Measurements from ENCODE around the gene SQOR. TPM values are rescaled to one million over a fixed set of nuclear protein-coding genes. Genes with fewer than 3 reads are reported as not detected.

Gene SQOR
- total RNA-seq, 1 experiment from 2014 or later: 15.0 TPM

GRCh38 chr15:45650889-45651525, 16.2 kb downstream of the SQOR start:
- in situ Hi-C loops (cut with HindIII; ENCODE audit: low pct_unique_long_range_greater_than_20kb, low sequenced_read_pairs): no loop called here
- DNase-seq (ENCODE audit: low read depth, low spot score): no peak

GRCh38 chr15:45653702-45654424, 19.0 kb downstream of the SQOR start:
- in situ Hi-C loops (cut with HindIII; ENCODE audit: low pct_unique_long_range_greater_than_20kb, low sequenced_read_pairs): no loop called here
- no peak for DNase-seq (ENCODE audit: low read depth, low spot score)

GRCh38 chr15:45654749-45655148, 19.9 kb downstream of the SQOR start:
- DNase-seq (ENCODE audit: low read depth, low spot score): no peak
- in situ Hi-C loops (cut with HindIII; ENCODE audit: low pct_unique_long_range_greater_than_20kb, low sequenced_read_pairs): no loop called here

GRCh38 chr15:45657254-45657653, 22.4 kb downstream of the SQOR start:
- in situ Hi-C loops (cut with HindIII; ENCODE audit: low pct_unique_long_range_greater_than_20kb, low sequenced_read_pairs): no loop called here
- no peak for DNase-seq (ENCODE audit: low read depth, low spot score)

GRCh38 chr15:45657764-45658545, 23.1 kb downstream of the SQOR start:
- in situ Hi-C loops (cut with HindIII; ENCODE audit: low pct_unique_long_range_greater_than_20kb, low sequenced_read_pairs): no loop called here

GRCh38 chr15:45660231-45660979, 25.6 kb downstream of the SQOR start:
- DNase-seq (ENCODE audit: low read depth, low spot score): peak; percentile 73
- in situ Hi-C loops (cut with HindIII; ENCODE audit: low pct_unique_long_range_greater_than_20kb, low sequenced_read_pairs): no loop called here

More at GRCh38 chr15:45657764-45658545, 23.1 kb downstream of the SQOR start:
- no peak for DNase-seq (ENCODE audit: low read depth, low spot score)

GRCh38 chr15:45662375-45662774, 27.5 kb downstream of the SQOR start:
- in situ Hi-C loops (cut with HindIII; ENCODE audit: low pct_unique_long_range_greater_than_20kb, low sequenced_read_pairs): no loop called here
- no peak for DNase-seq (ENCODE audit: low read depth, low spot score)

- in situ Hi-C loops (cut with HindIII; ENCODE audit: low pct_unique_long_range_greater_than_20kb, low sequenced_read_pairs): no loop called here
- peak; percentile 20 for DNase-seq (ENCODE audit: low read depth, low spot score)
These were observed 29.6 kb downstream of the SQOR start for GRCh38 chr15:45664451-45664850.

- in situ Hi-C loops (cut with HindIII; ENCODE audit: low pct_unique_long_range_greater_than_20kb, low sequenced_read_pairs): no loop called here
- DNase-seq (ENCODE audit: low read depth, low spot score): no peak
These were observed 30.4 kb downstream of the SQOR start for GRCh38 chr15:45665261-45665660.

GRCh38 chr15:45666119-45666875, 31.5 kb downstream of the SQOR start:
- in situ Hi-C loops (cut with HindIII; ENCODE audit: low pct_unique_long_range_greater_than_20kb, low sequenced_read_pairs): no loop called here

GRCh38 chr15:45667002-45667401, 32.2 kb downstream of the SQOR start:
- in situ Hi-C loops (cut with HindIII; ENCODE audit: low pct_unique_long_range_greater_than_20kb, low sequenced_read_pairs): no loop called here
- no peak for DNase-seq (ENCODE audit: low read depth, low spot score)

More at GRCh38 chr15:45666119-45666875, 31.5 kb downstream of the SQOR start:
- no peak for DNase-seq (ENCODE audit: low read depth, low spot score)

- no peak for DNase-seq (ENCODE audit: low read depth, low spot score)
- in situ Hi-C loops (cut with HindIII; ENCODE audit: low pct_unique_long_range_greater_than_20kb, low sequenced_read_pairs): no loop called here
These were observed 33.6 kb downstream of the SQOR start for GRCh38 chr15:45668386-45668785.

- in situ Hi-C loops (cut with HindIII; ENCODE audit: low pct_unique_long_range_greater_than_20kb, low sequenced_read_pairs): no loop called here
- DNase-seq (ENCODE audit: low read depth, low spot score): no peak
These were observed 34.6 kb downstream of the SQOR start for GRCh38 chr15:45669422-45669821.

GRCh38 chr15:45670091-45670490, 35.3 kb downstream of the SQOR start:
- in situ Hi-C loops (cut with HindIII; ENCODE audit: low pct_unique_long_range_greater_than_20kb, low sequenced_read_pairs): no loop called here
- no peak for DNase-seq (ENCODE audit: low read depth, low spot score)

- no peak for DNase-seq (ENCODE audit: low read depth, low spot score)
- in situ Hi-C loops (cut with HindIII; ENCODE audit: low pct_unique_long_range_greater_than_20kb, low sequenced_read_pairs): no loop called here
These were observed 35.7 kb downstream of the SQOR start for GRCh38 chr15:45670511-45670910.

- no peak for DNase-seq (ENCODE audit: low read depth, low spot score)
- in situ Hi-C loops (cut with HindIII; ENCODE audit: low pct_unique_long_range_greater_than_20kb, low sequenced_read_pairs): no loop called here
These were observed 39.8 kb downstream of the SQOR start for GRCh38 chr15:45674677-45675076.

- in situ Hi-C loops (cut with HindIII; ENCODE audit: low pct_unique_long_range_greater_than_20kb, low sequenced_read_pairs): no loop called here
- DNase-seq (ENCODE audit: low read depth, low spot score): no peak
These were observed 43.0 kb downstream of the SQOR start for GRCh38 chr15:45677797-45678196.

Measured in SK-MEL-5 (cell line).